ENCODE measurements around the gene ZBTB21.
"Not testable (repeated sequence)": the region's sequence is repeated elsewhere in the genome, so short reads cannot be mapped to it uniquely, and the experiment has no call there.

The ZBTB21 gene

GRCh38 chr21:41949631-41950030 is 60.5 kb downstream of the ZBTB21 start:
- DNase-seq (ENCODE audit: low spot score in 2 of 2); H3K36me3 Mint-ChIP-seq; H3K27ac Mint-ChIP-seq; ATAC-seq; H3K9me3 Mint-ChIP-seq; H3K4me1 Mint-ChIP-seq; H3K4me3 Mint-ChIP-seq: not testable (repeated sequence)

- H3K36me3 Mint-ChIP-seq, result no peaks in the 10 kb centered on the region
- H3K9me3 Mint-ChIP-seq, result no peaks in the 10 kb centered on the region
- DNase-seq (ENCODE audit: low spot score in 2 of 2) (no peak), ATAC-seq (no peak)
- no peak overlapping the region for H3K4me3 Mint-ChIP-seq
- no peaks in the 10 kb centered on the region for H3K4me1 Mint-ChIP-seq
- H3K27ac Mint-ChIP-seq, result no peak overlapping the region
These were observed 61.3 kb downstream of the ZBTB21 start for GRCh38 chr21:41948901-41949300.

DNA sequence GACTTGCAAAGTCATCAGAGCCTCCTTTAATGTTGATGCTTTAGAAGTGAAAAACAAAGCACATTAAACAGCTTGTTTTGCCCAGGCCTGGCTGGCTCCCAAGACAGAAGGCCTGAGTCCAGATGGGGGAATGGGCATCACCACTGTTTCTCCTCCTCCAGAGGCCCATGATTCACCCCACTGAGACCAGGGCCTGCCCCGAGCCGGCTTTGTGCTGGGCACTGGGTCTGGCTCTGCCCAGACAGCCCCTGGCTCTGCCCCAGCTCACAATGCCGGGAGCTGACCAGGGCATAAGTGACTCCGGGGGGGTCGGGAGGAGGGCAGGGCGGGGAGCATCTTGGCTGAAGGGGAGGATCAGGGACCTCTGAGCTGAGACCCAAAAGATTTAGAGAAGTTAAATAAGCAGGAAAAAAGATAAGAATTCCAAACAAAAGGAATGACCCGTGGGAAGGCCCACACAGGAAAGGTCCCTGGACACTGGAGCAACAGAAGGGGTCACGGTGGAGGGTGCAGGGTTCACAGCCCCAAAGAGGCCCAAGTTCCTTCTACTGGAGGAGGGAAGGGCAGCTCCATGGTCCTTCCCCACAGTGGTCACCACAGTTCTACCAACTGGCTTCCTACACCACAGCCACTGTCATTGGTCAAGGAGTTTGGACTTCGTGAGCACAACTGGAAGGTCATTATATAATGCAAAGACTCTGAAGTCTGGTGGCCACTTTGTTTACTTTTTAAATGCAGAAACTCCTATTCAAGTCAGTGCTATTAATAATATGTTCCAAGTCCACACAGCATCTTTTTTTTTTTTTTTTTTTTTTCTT is 61.9 kb downstream of the ZBTB21 start:
- Mint-ChIP-seq H3K36me3 (no peaks in the 10 kb centered on the region), H3K4me1 (no peaks in the 10 kb centered on the region), H3K9me3 (no peaks in the 10 kb centered on the region), H3K27ac (no peak overlapping the region), H3K4me3 (no peak overlapping the region)
- DNase-seq (ENCODE audit: low spot score in 2 of 2), result no peak
- ATAC-seq, result no peak

DNA sequence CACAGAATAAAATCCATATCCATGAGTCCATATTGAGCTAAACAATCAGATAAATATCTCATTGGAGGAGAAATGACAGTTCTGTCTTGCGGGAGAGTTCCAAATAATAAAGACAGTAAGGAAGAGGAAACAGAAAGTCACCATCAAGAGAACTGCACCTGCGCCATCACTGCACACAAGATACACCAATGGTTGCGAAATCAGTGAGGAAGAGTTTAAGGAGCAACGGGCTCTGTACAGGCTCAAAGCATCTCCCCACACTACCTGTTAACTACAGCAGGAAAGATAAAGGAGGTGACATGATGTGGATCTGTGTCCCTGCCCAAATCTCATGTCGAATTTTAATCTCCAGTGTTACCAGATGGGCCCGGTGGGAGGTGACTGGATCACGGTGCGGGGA is 64.2 kb downstream of the ZBTB21 start:
- no peaks in the 10 kb centered on the region for H3K9me3 Mint-ChIP-seq
- no peak overlapping the region for H3K4me3 Mint-ChIP-seq
- no peak overlapping the region for H3K27ac Mint-ChIP-seq
- H3K4me1 Mint-ChIP-seq, result no peaks in the 10 kb centered on the region
- no peaks in the 10 kb centered on the region for H3K36me3 Mint-ChIP-seq
- DNase-seq (ENCODE audit: low spot score in 2 of 2) (no peak), ATAC-seq (no peak)

- Mint-ChIP-seq H3K4me1 (no peaks in the 10 kb centered on the region), H3K9me3 (no peaks in the 10 kb centered on the region), H3K36me3 (no peaks in the 10 kb centered on the region), H3K27ac (no peak overlapping the region), H3K4me3 (no peak overlapping the region)
- no peak for DNase-seq (ENCODE audit: low spot score in 2 of 2)
- no peak for ATAC-seq
These were observed 66.3 kb downstream of the ZBTB21 start for GRCh38 chr21:41943851-41944250.

- Mint-ChIP-seq H3K9me3 (no peaks in the 10 kb centered on the region), H3K4me1 (no peaks in the 10 kb centered on the region), H3K4me3 (no peak overlapping the region), H3K36me3 (no peaks in the 10 kb centered on the region), H3K27ac (no peak overlapping the region)
- DNase-seq (ENCODE audit: low spot score in 2 of 2), result no peak
- ATAC-seq, result no peak
These were observed 67.7 kb downstream of the ZBTB21 start for GRCh38 chr21:41942457-41942856.

GRCh38 chr21:41941941-41942340 is 68.2 kb downstream of the ZBTB21 start:
- Mint-ChIP-seq H3K4me1 (no peaks in the 10 kb centered on the region), H3K36me3 (no peaks in the 10 kb centered on the region), H3K27ac (no peak overlapping the region), H3K4me3 (no peak overlapping the region), H3K9me3 (no peaks in the 10 kb centered on the region)
- DNase-seq (ENCODE audit: low spot score in 2 of 2) (no peak), ATAC-seq (no peak)

- no peak overlapping the region for H3K4me3 Mint-ChIP-seq
These were observed 69.7 kb downstream of the ZBTB21 start for GRCh38 chr21:41940431-41940830.

DNA sequence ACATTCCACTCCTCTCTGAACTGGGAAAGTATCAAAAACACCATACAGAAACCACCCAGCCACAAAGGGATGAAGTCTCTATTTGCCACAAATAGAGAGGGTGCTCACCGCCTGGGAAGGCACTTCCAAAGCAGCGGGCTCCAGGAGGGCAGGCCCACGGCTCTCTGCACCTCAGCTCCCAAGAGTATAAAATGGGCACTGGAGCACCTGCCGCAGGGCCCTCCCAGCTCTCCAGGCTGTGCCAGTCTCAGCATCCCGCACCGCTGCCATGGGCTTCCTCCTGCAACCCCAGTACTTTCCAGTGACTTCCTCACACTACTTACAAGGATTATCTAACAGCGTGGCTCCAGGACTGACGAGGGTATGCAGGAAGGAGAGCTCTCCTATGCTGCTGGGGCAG is 70.8 kb downstream of the ZBTB21 start:
- Mint-ChIP-seq H3K4me1 (no peaks in the 10 kb centered on the region), H3K4me3 (no peak overlapping the region), H3K36me3 (no peaks in the 10 kb centered on the region), H3K9me3 (no peaks in the 10 kb centered on the region), H3K27ac (no peak overlapping the region)
- ATAC-seq (no peak), DNase-seq (ENCODE audit: low spot score in 2 of 2) (no peak)

More at GRCh38 chr21:41940431-41940830, 69.7 kb downstream of the ZBTB21 start:
- DNase-seq (ENCODE audit: low spot score in 2 of 2) (no peak), ATAC-seq (no peak)
- no peaks in the 10 kb centered on the region for H3K4me1 Mint-ChIP-seq
- H3K9me3 Mint-ChIP-seq, result no peaks in the 10 kb centered on the region
- H3K27ac Mint-ChIP-seq, result no peak overlapping the region
- no peaks in the 10 kb centered on the region for H3K36me3 Mint-ChIP-seq

Measured in stimulated activated effector memory CD8-positive, alpha-beta T cell treated with anti-CD3 and anti-CD28 coated beads, Interleukin-12 subunit alpha, Interleukin-12 subunit beta, amount 100 ng/mL, for 72 hours (primary cell).